ENCODE data around the gene SLX9. TPM values are rescaled to one million over a fixed set of nuclear protein-coding genes. Genes with fewer than 3 reads are reported as not detected.

The SLX9 gene
- polyA plus RNA-seq, 1 of the 3 experiments (the other 2 are of a cell fraction): 42.9 TPM

- H2AFZ ChIP-seq (ENCODE audit: low read depth): no peak overlapping the region
- H3K27me3 ChIP-seq (ENCODE audit: insufficient read depth): peaks cover 5% of the 10 kb centered on the region; the same call in 1 of the 2 replicates
- no peak overlapping the region for H3K27ac ChIP-seq (ENCODE audit: low read depth in 2 of 2, low read length in 1 of 2)
- H3K4me2 ChIP-seq: no peak overlapping the region
- H3K9me2 ChIP-seq: no peaks in the 10 kb centered on the region
- H3K9me3 ChIP-seq: no peaks in the 10 kb centered on the region
- no peaks in the 10 kb centered on the region for H3K79me2 ChIP-seq (ENCODE audit: insufficient read depth)
- peaks cover 0 to 5% of the 10 kb centered on the region in 2 experiments; a peak in 1 of 4 replicates for H3K4me1 ChIP-seq (ENCODE audit: control insufficient read depth in 1 of 2, insufficient read depth in 2 of 2, low read depth in 1 of 2, low read length in 1 of 2)
- WGBS (ENCODE audit: low lambda C conversion rate): 81% methylated on average over 2 of the region's 9 CpGs
- POLR2A ChIA-PET: no interaction called here
- TF ChIP-seq TAF1 (IDR thresholded peaks at IDR 0.05; ENCODE audit: borderline replicate concordance, low read depth, low read length) (no peak), CTCF (IDR thresholded peaks at IDR 0.05) (no peak), SMC3 (IDR thresholded peaks at IDR 0.05; ENCODE audit: low read depth, low read length) (no peak), PBX3 (IDR thresholded peaks at IDR 0.05) (no peak), JUND (IDR thresholded peaks at IDR 0.05) (no peak), USF1 (IDR thresholded peaks at IDR 0.05; ENCODE audit: borderline replicate concordance, low read depth) (no peak), IRF3 (IDR thresholded peaks at IDR 0.05; ENCODE audit: low read depth, low read length) (no peak), YY1 (IDR thresholded peaks at IDR 0.05; ENCODE audit: low read depth) (no peak), RFX5 (IDR thresholded peaks at IDR 0.05; ENCODE audit: low read length) (no peak)
- no peak overlapping the region for H3K4me3 ChIP-seq (ENCODE audit: low read depth in 2 of 2, low read length in 1 of 2)
- H3K9ac ChIP-seq: no peak overlapping the region
- no peak for DNase-seq
- no peaks in the 10 kb centered on the region for H4K20me1 ChIP-seq (ENCODE audit: insufficient read depth)
- no peaks in the 10 kb centered on the region for H3F3A ChIP-seq (replicated peaks; ENCODE audit: insufficient read depth)
- CTCF ChIA-PET: interaction anchor here (1.0 to 5.5 kb wide), 3 partner anchors 18 to 41 kb away, joined by 3 to 39 read pairs (median 9); partner anchors contain the start of gene PTTG1IP
- H3K36me3 ChIP-seq (replicated peaks in 1 of 2; ENCODE audit: control insufficient read depth in 1 of 2, insufficient read depth in 2 of 2, low read length in 1 of 2): no peaks in the 10 kb centered on the region
These were observed 48.8 kb upstream of the SLX9 start for GRCh38 chr21:44890961-44891541.

GRCh38 chr21:44891631-44892031 is 48.2 kb upstream of the SLX9 start:
- Histone ChIP-seq H3K36me3 (replicated peaks in 1 of 2; ENCODE audit: control insufficient read depth in 1 of 2, insufficient read depth in 2 of 2, low read length in 1 of 2) (no peaks in the 10 kb centered on the region), H3K9me3 (no peaks in the 10 kb centered on the region), H2AFZ (ENCODE audit: low read depth) (no peak overlapping the region), H3K9me2 (no peaks in the 10 kb centered on the region), H3K4me3 (ENCODE audit: low read depth in 2 of 2, low read length in 1 of 2) (no peak overlapping the region), H3K4me2 (no peak overlapping the region), H4K20me1 (ENCODE audit: insufficient read depth) (no peaks in the 10 kb centered on the region), H3K79me2 (ENCODE audit: insufficient read depth) (no peaks in the 10 kb centered on the region), H3K4me1 (ENCODE audit: control insufficient read depth in 1 of 2, insufficient read depth in 2 of 2, low read depth in 1 of 2, low read length in 1 of 2) (peaks cover 0 to 5% of the 10 kb centered on the region in 2 experiments; a peak in 1 of 4 replicates), H3K27me3 (ENCODE audit: insufficient read depth) (peaks cover 5% of the 10 kb centered on the region; the same call in 1 of the 2 replicates), H3F3A (replicated peaks; ENCODE audit: insufficient read depth) (no peaks in the 10 kb centered on the region), H3K9ac (no peak overlapping the region), H3K27ac (ENCODE audit: low read depth in 2 of 2, low read length in 1 of 2) (no peak overlapping the region)
- CTCF ChIA-PET: interaction anchor here (0.6 to 5.5 kb wide), 9 partner anchors 10 to 206 kb away, joined by 3 to 39 read pairs (median 3); partner anchors contain the start of gene PTTG1IP
- POLR2A ChIA-PET: no interaction called here
- no CpG with 5 or more reads among the region's 15 CpGs for WGBS (ENCODE audit: low lambda C conversion rate)
- no peak for DNase-seq
- no peak for TF ChIP-seq POLR2AphosphoS5 (IDR thresholded peaks at IDR 0.05; ENCODE audit: low read depth, low read length)
- no peak for TF ChIP-seq USF2 (IDR thresholded peaks at IDR 0.05; ENCODE audit: borderline replicate concordance, low read depth, low read length)
- TF ChIP-seq EZH2phosphoT487 (IDR thresholded peaks at IDR 0.05; ENCODE audit: borderline replicate concordance, low read depth): no peak
- TF ChIP-seq TAF1 (IDR thresholded peaks at IDR 0.05; ENCODE audit: borderline replicate concordance, low read depth, low read length): no peak
- TF ChIP-seq RFX5 (IDR thresholded peaks at IDR 0.05; ENCODE audit: low read length): no peak
- no peak for TF ChIP-seq PBX3 (IDR thresholded peaks at IDR 0.05)
- TF ChIP-seq RCOR1 (IDR thresholded peaks at IDR 0.05; ENCODE audit: low read length): no peak
- TF ChIP-seq USF1 (IDR thresholded peaks at IDR 0.05; ENCODE audit: borderline replicate concordance, low read depth): no peak
- TF ChIP-seq RAD21 (IDR thresholded peaks at IDR 0.05; ENCODE audit: low read length): no peak
- TF ChIP-seq YY1 (IDR thresholded peaks at IDR 0.05; ENCODE audit: low read depth): no peak
- TF ChIP-seq MAX (IDR thresholded peaks at IDR 0.05; ENCODE audit: low read depth): no peak
- TF ChIP-seq FOXJ3 (CRISPR knock-in tag; IDR thresholded peaks at IDR 0.05): no peak
- TF ChIP-seq GATA2 (CRISPR knock-in tag; IDR thresholded peaks at IDR 0.05): no peak

All from SK-N-SH (cell line).